DMS153 (cell line): ENCODE measurements around the gene EFCAB5.
"Not testable (repeated sequence)": the region's sequence is repeated elsewhere in the genome, so short reads cannot be mapped to it uniquely, and the experiment has no call there.

Experiments used
- DNase-seq: peaks from one replicate; lab custom pipeline; 2025; lab: John Stamatoyannopoulos, UW

EFCAB5 gene

DNA sequence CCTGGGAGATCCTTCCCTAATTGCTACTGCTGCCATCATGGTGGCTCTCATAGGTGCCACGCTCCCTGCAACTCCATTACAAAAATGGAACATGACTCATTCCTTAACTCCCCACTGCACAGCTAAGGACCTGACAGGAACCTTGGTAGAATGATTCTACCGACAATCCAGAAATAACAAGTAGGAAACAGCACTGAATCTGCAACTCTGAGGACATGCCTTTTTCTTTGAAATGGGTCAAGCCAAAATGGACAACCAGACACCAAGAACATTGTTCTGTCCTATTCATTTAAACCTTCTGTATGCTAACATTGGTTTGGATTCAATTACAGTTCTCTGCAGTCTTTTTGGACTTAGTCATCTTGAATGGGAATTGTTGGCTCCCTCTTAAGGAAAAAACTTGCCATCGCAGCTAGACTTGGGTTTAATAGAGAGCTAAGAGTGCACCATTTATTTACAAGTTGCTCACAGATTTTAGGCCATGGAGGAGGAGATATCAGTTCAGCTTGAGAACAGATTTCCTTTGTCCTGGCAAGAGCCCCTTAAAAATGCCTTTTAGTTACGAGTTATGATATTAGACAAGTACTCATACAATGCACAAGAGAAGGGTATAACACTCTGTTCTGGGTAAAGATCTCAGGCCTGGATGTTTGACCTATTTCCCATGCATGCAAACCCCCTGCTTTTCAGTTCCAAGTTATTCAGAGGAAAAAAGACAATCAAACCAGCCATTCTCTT, 154.2 kb downstream of the EFCAB5 start:
- DNase-seq = no peak

DNA sequence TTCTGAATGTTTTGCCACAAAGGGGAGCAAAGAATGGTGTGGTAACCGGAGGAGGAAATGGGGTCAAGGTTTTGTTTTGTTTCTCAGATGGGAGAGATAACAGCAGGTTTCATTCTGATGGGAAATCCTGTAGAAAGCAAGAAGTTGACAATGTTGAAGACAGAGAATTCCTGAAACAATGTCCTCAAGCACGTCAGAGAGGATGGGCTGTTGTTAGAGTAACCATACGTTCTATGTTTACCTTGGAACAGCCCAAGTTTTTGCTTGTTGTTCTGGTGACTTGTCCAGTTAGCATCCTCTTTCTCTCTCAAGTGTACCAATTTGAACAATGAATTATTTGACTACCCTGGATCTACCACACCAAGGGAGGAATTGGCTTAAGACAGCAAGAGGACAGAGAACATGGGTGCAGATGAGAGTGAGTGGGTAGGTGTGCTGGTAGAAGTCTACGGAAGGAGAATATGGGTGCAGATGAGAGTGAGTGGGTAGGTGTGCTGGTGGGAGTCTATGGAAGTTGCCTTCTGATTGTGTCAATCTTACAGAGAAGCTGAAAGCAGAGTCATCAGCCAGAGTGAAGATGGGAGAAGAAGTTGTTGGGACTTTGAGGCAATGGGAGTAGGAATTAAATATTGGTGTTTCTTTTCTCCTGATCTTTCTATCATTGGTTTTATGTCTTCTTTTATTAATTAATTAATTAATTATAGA, 160.4 kb downstream of the EFCAB5 start:
- no peak for DNase-seq

- DNase-seq = no peak
Observed at GRCh38 chr17:30103921-30104320, 162.5 kb downstream of the EFCAB5 start.

- DNase-seq = peak; percentile 91
Observed at GRCh38 chr17:30104575-30105339, 163.3 kb downstream of the EFCAB5 start.

- DNase-seq = no peak
Observed at GRCh38 chr17:30112794-30113193, 171.4 kb downstream of the EFCAB5 start.

GRCh38 chr17:30113213-30113612, 171.8 kb downstream of the EFCAB5 start:
- peak; percentile 32 for DNase-seq

- no peak for DNase-seq
Observed at GRCh38 chr17:30116345-30116660, 174.9 kb downstream of the EFCAB5 start.

DNA sequence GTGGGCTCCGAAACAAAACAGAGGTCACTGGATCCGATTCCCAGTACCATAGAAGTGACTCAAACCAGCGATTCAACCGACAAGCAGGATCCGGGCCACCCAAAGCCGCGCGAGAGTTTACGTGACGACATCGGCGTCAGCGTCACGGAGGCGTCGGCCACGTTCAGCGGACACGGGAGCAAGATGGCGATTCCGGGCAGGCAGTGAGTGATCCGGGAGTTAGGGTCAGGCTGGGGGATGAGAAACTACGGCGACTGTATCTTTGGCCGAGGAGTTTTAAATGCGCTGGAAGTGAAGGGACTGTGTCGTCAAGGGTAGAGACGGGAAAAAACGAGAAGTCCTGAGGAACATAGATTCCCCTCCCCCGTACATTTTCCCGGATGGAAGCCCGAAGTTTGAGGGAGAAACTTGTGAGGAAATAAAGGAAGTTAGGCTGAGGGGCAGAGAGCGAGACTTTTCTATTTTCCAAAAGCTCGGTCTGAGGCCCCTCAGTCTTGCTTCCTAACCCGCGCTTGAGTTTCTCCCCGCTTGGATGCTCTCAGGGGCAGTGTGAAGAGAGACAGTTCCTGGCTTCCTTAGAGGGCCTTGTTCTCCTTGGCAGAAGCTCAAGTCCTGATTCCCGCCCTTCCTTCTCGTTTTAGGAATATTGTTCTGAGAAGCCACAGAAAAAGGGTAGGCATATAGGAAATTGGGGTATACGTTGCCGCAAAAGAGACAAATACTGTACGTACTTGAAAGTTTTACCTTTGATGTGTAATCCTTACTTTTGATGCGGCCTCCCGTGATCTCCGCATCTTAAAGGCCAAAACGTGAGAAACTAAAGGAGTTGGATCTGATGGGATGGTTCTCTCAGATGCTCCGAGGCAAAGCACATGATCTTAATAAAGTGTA, 175.5 kb downstream of the EFCAB5 start, which contains the start of gene NSRP1:
Gene NSRP1, plus strand, starts transcription at position 156 of the 891 bp plus-strand sequence. Its CDS starts 28 bp downstream, at position 184.
- DNase-seq = peak; percentile 82

GRCh38 chr17:30117675-30118081, 176.2 kb downstream of the EFCAB5 start:
- no peak for DNase-seq

- not testable (repeated sequence) for DNase-seq
Observed at GRCh38 chr17:30118635-30119034, 177.2 kb downstream of the EFCAB5 start.

- no peak for DNase-seq
Observed at GRCh38 chr17:30124273-30124796, 182.9 kb downstream of the EFCAB5 start.

GRCh38 chr17:30130121-30130520, 188.7 kb downstream of the EFCAB5 start:
- DNase-seq = no peak

DNA sequence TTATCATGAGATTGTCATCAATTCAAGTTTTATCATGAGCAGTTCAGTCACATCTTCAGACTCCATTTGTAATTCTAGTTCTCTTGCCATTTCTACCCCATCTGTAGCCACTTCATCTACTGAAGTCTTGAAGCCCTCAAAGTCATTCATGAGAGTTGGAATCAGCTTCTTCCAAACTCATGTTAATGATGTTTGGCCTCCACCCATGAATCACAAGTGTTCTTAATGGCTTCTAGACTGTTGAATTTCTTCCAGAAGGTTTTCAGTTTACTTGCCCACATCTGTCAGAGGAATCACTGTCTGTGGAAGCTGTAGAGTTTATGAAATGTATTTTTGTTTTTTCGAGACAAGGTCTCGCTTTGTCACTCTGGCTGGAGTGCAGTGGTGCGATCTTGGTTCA, 191.2 kb downstream of the EFCAB5 start:
- no peak for DNase-seq

- DNase-seq = no peak
Observed at GRCh38 chr17:30133197-30133596, 191.8 kb downstream of the EFCAB5 start.

- DNase-seq = no peak
Observed at GRCh38 chr17:30134551-30134950, 193.1 kb downstream of the EFCAB5 start.

DNA sequence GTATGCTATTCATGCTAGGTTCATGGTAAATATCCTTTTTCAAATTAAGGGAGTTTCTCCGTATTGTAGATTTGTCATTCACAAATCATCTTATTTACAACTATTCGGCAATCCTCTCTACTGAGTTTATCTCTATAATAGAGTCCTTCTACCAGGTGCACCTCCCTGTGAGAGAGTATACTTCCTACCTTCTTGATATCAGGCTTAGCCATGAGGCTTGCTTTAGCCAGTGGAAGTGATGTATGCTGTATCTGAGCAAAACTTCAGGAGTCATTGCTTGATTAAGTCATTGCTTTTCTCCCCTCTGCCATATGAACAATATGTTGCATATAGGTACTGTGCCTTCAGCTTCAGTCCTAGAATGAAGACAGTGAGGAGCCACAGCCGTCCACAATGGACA, 195.7 kb downstream of the EFCAB5 start:
- DNase-seq = no peak

DNA sequence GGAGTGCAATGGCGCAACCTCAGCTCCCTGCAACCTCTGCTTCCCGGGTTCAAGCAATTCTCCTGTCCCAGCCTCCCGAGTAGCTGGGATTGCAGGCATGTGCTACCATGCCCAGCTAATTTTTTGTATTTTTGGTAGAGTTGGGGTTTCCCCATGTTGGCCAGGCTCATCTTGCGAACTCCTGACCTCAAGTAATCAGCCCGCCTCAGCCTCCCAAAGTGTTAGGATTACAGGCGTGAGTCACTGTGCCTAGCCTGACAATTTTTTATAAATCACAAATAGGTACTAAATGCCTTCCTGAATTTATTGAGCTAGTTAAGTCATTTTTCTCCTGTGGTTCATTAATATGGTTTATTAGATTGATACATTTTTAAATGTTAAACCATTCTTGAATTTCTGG, 206.4 kb downstream of the EFCAB5 start:
- DNase-seq = not testable (repeated sequence)

GRCh38 chr17:30148376-30148775, 206.9 kb downstream of the EFCAB5 start:
- DNase-seq = no peak

- no peak for DNase-seq
Observed at GRCh38 chr17:30151471-30151870, 210.0 kb downstream of the EFCAB5 start.

GRCh38 chr17:30153463-30153862, 212.0 kb downstream of the EFCAB5 start:
- DNase-seq = no peak

- no peak for DNase-seq
Observed at GRCh38 chr17:30155389-30155788, 214.0 kb downstream of the EFCAB5 start.
